Adrenal gland (tissue), 12 donors: ENCODE measurements around the gene LCN12. TPM values are rescaled to one million over a fixed set of nuclear protein-coding genes. Genes with fewer than 3 reads are reported as not detected.

Experiments used
- DNase-seq, 7 donors: peaks; one replicate each; pipeline ENCODE4 v3.0.0-alpha.2; 2019 to 2020
- H3K27ac ChIP-seq, 5 donors: fragments of 200-600 bp; sonication (generic) in 4 of 5; 1 replicate in 3 of 5; 2 replicates in 2 of 5; pipeline versions ENCODE4 v1.5.1 to v1.8.0; 2016 to 2020; ENCODE audit warnings: mild to moderate bottlenecking in 1 of 5
- H3K27me3 ChIP-seq: fragments of 200-600 bp; 2 replicates; pipeline ENCODE4 v1.8.0; 2021
- H3K36me3 ChIP-seq, 2 donors: fragments of 200-600 bp; replicated peaks in 1 of 2; 1 replicate in 1 of 2; 2 replicates in 1 of 2; pipeline versions ENCODE4 v1.5.1 to v1.8.0; 2018 to 2022
- H3K4me1 ChIP-seq, 2 donors: fragments of 200-600 bp; replicated peaks in 1 of 2; 1 replicate in 1 of 2; 2 replicates in 1 of 2; pipeline versions ENCODE4 v1.5.1 to v1.8.0; 2018 to 2021
- H3K4me3 ChIP-seq, 4 donors: fragments of 200-600 bp; sonication (generic) in 3 of 4; one replicate each; pipeline ENCODE4 v1.5.1; 2016 to 2018
- H3K9me3 ChIP-seq, 3 donors: fragments of 200-600 bp; sonication (generic) in 1 of 3; replicated peaks in 1 of 3; 1 replicate in 2 of 3; 2 replicates in 1 of 3; pipeline versions ENCODE4 v1.5.1 to v1.8.0; 2016 to 2021
- CTCF ChIP-seq, 6 experiments: fragments of 450-650 bp in 4 of 6; fragments of 200-600 bp in 2 of 6; sonication (generic) in 1 of 6; IDR thresholded peaks; 1 replicate in 5 of 6; 2 replicates in 1 of 6; pipeline versions ENCODE4 v1.5.1 to v1.8.0; 2016 to 2021; ENCODE audit warnings: antibody characterized with exemption in 6 of 6, mild to moderate bottlenecking in 2 of 6, moderate library complexity in 1 of 6
- POLR2A ChIP-seq, 2 donors: fragments of 450-650 bp; IDR thresholded peaks; one replicate each; pipeline ENCODE4 v1.6.1; 2017; ENCODE audit warnings: antibody characterized with exemption in 2 of 2, mild to moderate bottlenecking in 2 of 2, moderate library complexity in 1 of 2
- WGBS, 4 donors: extraction: QIAGEN DNeasy Blood & Tissue Kit in 2 of 4; methylation state at CpG; one replicate each; pipeline versions ENCODE4 v1.1.5 to v1.1.7; 2013 to 2017; 5-methylcytosine and 5-hydroxymethylcytosine counted together
- intact Hi-C, 2 donors: fragments of 100-400 bp; cut with DNase I; formaldehyde crosslinking; loops; one replicate each; pipeline versions ENCODE4 v1.14.1 to v1.15.0; 2022 to 2023
- polyA plus RNA-seq, 3 donors: library from polyadenylated mRNA; stranded (reverse); fragments of 200-250 nt in 2 of 3; fragments of 350-450 nt in 1 of 3; fragmentation: Illumina TruSeq in 1 of 3; extraction: RNeasy Lipid Tissue Mini Kit (QIAGEN cat#74804) in 1 of 3; gene quantifications; one replicate each; pipeline ENCODE4 v1.2.3, GENCODE V29; 2013 to 2014
- total RNA-seq, 9 donors: library from RNA; depleted of rRNA in 4 of 9; stranded (reverse); fragments of >200 nt in 4 of 9; fragments of 120-200 nt in 1 of 9; fragmentation: NEBNext Ultra II Directional in 1 of 9; extraction: Animal tissue kit (Norgen Biotek cat#: 25700) in 1 of 9; gene quantifications; one replicate each; pipeline versions ENCODE4 v1.1.0 to v1.2.4, GENCODE V29; 2013 to 2023
- donor health status: healthy with polysubstance abuse.
- donor health status: Bipolar disorder and iron deficiency.
- donor health status: DM: yes; HTN: yes; CAD: no.
- donor health status: DM: no; HTN: no; CAD: no.
- donor health status: DM: no; HTN: no; CAD: no.
- donor health status: DM: yes; HTN: yes; CAD: no.

Gene LCN12
- total and polyA plus RNA-seq, 12 donors = 0.75 to 31.8 (median 4.4) TPM; not detected in 1

GRCh38 chr9:136983656-136984314 lies 31.7 kb downstream of the LCN12 start:
- H3K27ac ChIP-seq = no peak overlapping the region
- H3K4me1 ChIP-seq = no peaks in the 10 kb centered on the region
- 76 to 87% (median 78%) methylated on average over 10 to 11 of the region's 11 CpGs for WGBS, 4 donors
- no peak overlapping the region for H3K4me3 ChIP-seq
- intact Hi-C loops = no loop called here
- no peak for DNase-seq
- H3K9me3 ChIP-seq = no peaks in the 10 kb centered on the region
- TF ChIP-seq POLR2A (IDR thresholded peaks at IDR 0.05) (no peak), CTCF (IDR thresholded peaks at IDR 0.05) (no peak)
- peaks cover 19% of the 10 kb centered on the region for H3K27me3 ChIP-seq
- no peaks in the 10 kb centered on the region for H3K36me3 ChIP-seq

- intact Hi-C loops = no loop called here
- no peaks in the 10 kb centered on the region for H3K36me3 ChIP-seq
- no peak overlapping the region for H3K4me3 ChIP-seq
- no peak overlapping the region for H3K27ac ChIP-seq
- no peaks in the 10 kb centered on the region for H3K9me3 ChIP-seq
- DNase-seq = no peak
- 55 to 59% (median 57%) methylated on average over 10 to 29 of the region's 29 CpGs; no CpG with 5 or more reads in 1 of the 4 donors for WGBS, 4 donors
- TF ChIP-seq POLR2A (IDR thresholded peaks at IDR 0.05) = no peak
- TF ChIP-seq CTCF (IDR thresholded peaks at IDR 0.05) = no peak
- no peaks in the 10 kb centered on the region for H3K4me1 ChIP-seq
- H3K27me3 ChIP-seq = peaks cover 19% of the 10 kb centered on the region
These were observed 32.5 kb downstream of the LCN12 start for GRCh38 chr9:136984464-136985026.

GRCh38 chr9:136985027-136985602 lies 33.0 kb downstream of the LCN12 start:
- Histone ChIP-seq H3K36me3 (no peaks in the 10 kb centered on the region), H3K27me3 (peaks cover 19% of the 10 kb centered on the region), H3K4me1 (no peaks in the 10 kb centered on the region), H3K4me3 (no peak overlapping the region), H3K27ac (no peak overlapping the region), H3K9me3 (no peaks in the 10 kb centered on the region)
- WGBS, 4 donors = 18 to 39% (median 22%) methylated on average over 10 to 48 of the region's 48 CpGs; no CpG with 5 or more reads in 1 of the 4 donors
- TF ChIP-seq POLR2A (IDR thresholded peaks at IDR 0.05) = no peak
- TF ChIP-seq CTCF (IDR thresholded peaks at IDR 0.05) = no peak
- intact Hi-C loops = no loop called here
- no peak for DNase-seq

- H3K9me3 ChIP-seq = no peaks in the 10 kb centered on the region
- WGBS, 4 donors = 32 to 42% (median 35%) methylated on average over 6 to 33 of the region's 33 CpGs
- no peak for DNase-seq
- no peak overlapping the region for H3K4me3 ChIP-seq
- no peaks in the 10 kb centered on the region for H3K4me1 ChIP-seq
- H3K36me3 ChIP-seq = no peaks in the 10 kb centered on the region
- TF ChIP-seq CTCF (IDR thresholded peaks at IDR 0.05) (no peak), POLR2A (IDR thresholded peaks at IDR 0.05) (no peak)
- no peak overlapping the region for H3K27ac ChIP-seq
- peaks cover 19% of the 10 kb centered on the region for H3K27me3 ChIP-seq
- intact Hi-C loops = no loop called here
These were observed 33.8 kb downstream of the LCN12 start for GRCh38 chr9:136985853-136986252.
